Measurements from ENCODE around the gene MYO5A.
A peak's percentile ranks its signal among the peaks of the same experiment; 100 is the strongest.
"Not testable (repeated sequence)": the region's sequence is repeated elsewhere in the genome, so short reads cannot be mapped to it uniquely, and the experiment has no call there.

The MYO5A gene

GRCh38 chr15:52463638-52464037, 65.0 kb downstream of the MYO5A start:
- DNase-seq (ENCODE audit: low read depth) = no peak

GRCh38 chr15:52462806-52463360, 65.8 kb downstream of the MYO5A start:
- no peak for DNase-seq (ENCODE audit: low read depth)

- not testable (repeated sequence) for DNase-seq (ENCODE audit: low read depth)
These were observed 69.0 kb downstream of the MYO5A start for GRCh38 chr15:52459701-52460100.

GRCh38 chr15:52459265-52459664, 69.4 kb downstream of the MYO5A start:
- DNase-seq (ENCODE audit: low read depth) = not testable (repeated sequence)

GRCh38 chr15:52448011-52448890, 80.4 kb downstream of the MYO5A start:
- no peak for DNase-seq (ENCODE audit: low read depth)

- DNase-seq (ENCODE audit: low read depth) = no peak
These were observed 82.7 kb downstream of the MYO5A start for GRCh38 chr15:52445954-52446353.

GRCh38 chr15:52445553-52445952, 83.1 kb downstream of the MYO5A start:
- DNase-seq (ENCODE audit: low read depth) = no peak

- DNase-seq (ENCODE audit: low read depth) = not testable (repeated sequence)
These were observed 85.5 kb downstream of the MYO5A start for GRCh38 chr15:52443205-52443604.

- DNase-seq (ENCODE audit: low read depth) = no peak
These were observed 86.8 kb downstream of the MYO5A start for GRCh38 chr15:52441841-52442240.

- no peak for DNase-seq (ENCODE audit: low read depth)
These were observed 87.7 kb downstream of the MYO5A start for GRCh38 chr15:52440946-52441345.

- DNase-seq (ENCODE audit: low read depth) = no peak
These were observed 88.3 kb downstream of the MYO5A start for GRCh38 chr15:52440414-52440813.

- DNase-seq (ENCODE audit: low read depth) = no peak
These were observed 89.2 kb downstream of the MYO5A start for GRCh38 chr15:52439470-52439869.

GRCh38 chr15:52439042-52439441, 89.6 kb downstream of the MYO5A start:
- not testable (repeated sequence) for DNase-seq (ENCODE audit: low read depth)

- no peak for DNase-seq (ENCODE audit: low read depth)
These were observed 90.6 kb downstream of the MYO5A start for GRCh38 chr15:52438047-52438446.

GRCh38 chr15:52437646-52438045, 91.0 kb downstream of the MYO5A start:
- no peak for DNase-seq (ENCODE audit: low read depth)

GRCh38 chr15:52436981-52437380, 91.7 kb downstream of the MYO5A start:
- no peak for DNase-seq (ENCODE audit: low read depth)

GRCh38 chr15:52434885-52435284, 93.8 kb downstream of the MYO5A start:
- no peak for DNase-seq (ENCODE audit: low read depth)

GRCh38 chr15:52428297-52428696, 100.4 kb downstream of the MYO5A start:
- no peak for DNase-seq (ENCODE audit: low read depth)

- peak; percentile 84 for DNase-seq (ENCODE audit: low read depth)
These were observed 100.9 kb downstream of the MYO5A start for GRCh38 chr15:52427804-52428203.

GRCh38 chr15:52424856-52425431, 103.7 kb downstream of the MYO5A start:
- DNase-seq (ENCODE audit: low read depth) = no peak

- DNase-seq (ENCODE audit: low read depth) = no peak
These were observed 104.8 kb downstream of the MYO5A start for GRCh38 chr15:52423852-52424251.

GRCh38 chr15:52422001-52422400, 106.7 kb downstream of the MYO5A start:
- DNase-seq (ENCODE audit: low read depth) = no peak

GRCh38 chr15:52421029-52421428, 107.7 kb downstream of the MYO5A start:
- DNase-seq (ENCODE audit: low read depth) = no peak

All from non-pigmented ciliary epithelial cell (primary cell).